Uterus (tissue), 4 donors: Measurements from ENCODE around the gene PNKD. TPM values are rescaled to one million over a fixed set of nuclear protein-coding genes. Genes with fewer than 3 reads are reported as not detected.

ENCODE experiments used
- DNase-seq, 2 donors: peaks; one replicate each; pipeline ENCODE4 v3.0.0-alpha.2; 2019 to 2020
- H3K27ac ChIP-seq, 2 donors: fragments of 200-600 bp; sonication (generic); 1 replicate in 1 of 2; 2 replicates in 1 of 2; pipeline ENCODE4 v1.5.1; 2016 to 2018
- H3K27me3 ChIP-seq, 2 donors: fragments of 200-600 bp; sonication (generic); one replicate each; pipeline ENCODE4 v1.5.1; 2018 to 2019; ENCODE audit warnings: control low read depth in 1 of 2
- H3K36me3 ChIP-seq, 2 donors: fragments of 200-600 bp; sonication (generic); one replicate each; pipeline ENCODE4 v1.5.1; 2019; ENCODE audit warnings: control low read depth in 1 of 2
- H3K4me1 ChIP-seq, 2 donors: fragments of 200-600 bp; sonication (generic); one replicate each; pipeline ENCODE4 v1.5.1; 2018 to 2019; ENCODE audit warnings: control low read depth in 1 of 2
- H3K4me3 ChIP-seq, 2 donors: fragments of 200-600 bp; sonication (generic); 1 replicate in 1 of 2; 2 replicates in 1 of 2; pipeline ENCODE4 v1.5.1; 2018 to 2019; ENCODE audit warnings: mild to moderate bottlenecking in 1 of 2
- H3K9me3 ChIP-seq, 2 donors: fragments of 200-600 bp; sonication (generic); one replicate each; pipeline ENCODE4 v1.5.1; 2019; ENCODE audit warnings: control low read depth in 1 of 2
- POLR2A ChIP-seq, 2 donors: fragments of 450-650 bp; IDR thresholded peaks; one replicate each; pipeline ENCODE4 v1.6.1; 2016; ENCODE audit warnings: antibody characterized with exemption in 2 of 2, mild to moderate bottlenecking in 1 of 2, moderate library complexity in 1 of 2
- intact Hi-C: fragments of 100-400 bp; cut with DNase I; formaldehyde crosslinking; loops from one replicate; pipeline ENCODE4 v1.15.1; 2023; ENCODE audit warnings: low total_unique reads
- total RNA-seq, 4 donors: library from RNA; depleted of rRNA in 3 of 4; stranded (reverse); fragments of >200 nt in 3 of 4; gene quantifications; one replicate each; pipeline versions ENCODE4 v1.1.0 to v1.2.4, GENCODE V29; 2014 to 2023
- TF ChIP-seq, protein P1 (sequence below), 4 experiments: fragments of 200-600 bp in 2 of 4; fragments of 450-650 bp in 2 of 4; sonication (generic) in 2 of 4; IDR thresholded peaks; one replicate each; pipeline ENCODE4 v1.5.1; 2016 to 2019; ENCODE audit warnings: antibody characterized with exemption in 4 of 4, mild to moderate bottlenecking in 2 of 4, moderate library complexity in 1 of 4
- donor health status: DM: yes; HTN: yes; CAD: no.

Gene PNKD
- total RNA-seq, 4 donors from 2014 or later, result 11.8 to 47.8 (median 31.7) TPM

DNA sequence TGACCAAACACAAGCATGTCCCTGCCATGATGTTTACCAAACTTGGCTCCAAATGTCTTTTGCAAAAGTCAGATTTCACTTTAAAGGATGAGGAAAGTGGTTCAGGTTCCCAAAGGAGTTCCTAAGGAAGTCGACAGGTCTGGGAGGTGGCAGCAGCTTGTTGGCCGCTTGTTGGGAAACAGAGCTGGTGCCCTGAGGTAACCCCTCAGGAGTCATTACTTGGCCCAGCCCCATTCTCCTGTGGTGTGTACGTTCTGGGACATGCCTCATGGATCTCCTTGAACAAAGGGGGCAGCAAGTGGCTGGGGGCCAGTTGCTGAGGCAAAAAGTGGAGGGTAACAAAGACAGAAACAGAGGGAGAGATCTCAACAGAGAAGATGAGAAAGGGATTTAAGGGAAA is 11.1 kb downstream of the PNKD start:
- H3K36me3 ChIP-seq, result no peaks in the 10 kb centered on the region
- DNase-seq, result no peak
- H3K4me3 ChIP-seq, result no peak overlapping the region
- no peaks in the 10 kb centered on the region for H3K9me3 ChIP-seq
- TF ChIP-seq, protein P1, sequence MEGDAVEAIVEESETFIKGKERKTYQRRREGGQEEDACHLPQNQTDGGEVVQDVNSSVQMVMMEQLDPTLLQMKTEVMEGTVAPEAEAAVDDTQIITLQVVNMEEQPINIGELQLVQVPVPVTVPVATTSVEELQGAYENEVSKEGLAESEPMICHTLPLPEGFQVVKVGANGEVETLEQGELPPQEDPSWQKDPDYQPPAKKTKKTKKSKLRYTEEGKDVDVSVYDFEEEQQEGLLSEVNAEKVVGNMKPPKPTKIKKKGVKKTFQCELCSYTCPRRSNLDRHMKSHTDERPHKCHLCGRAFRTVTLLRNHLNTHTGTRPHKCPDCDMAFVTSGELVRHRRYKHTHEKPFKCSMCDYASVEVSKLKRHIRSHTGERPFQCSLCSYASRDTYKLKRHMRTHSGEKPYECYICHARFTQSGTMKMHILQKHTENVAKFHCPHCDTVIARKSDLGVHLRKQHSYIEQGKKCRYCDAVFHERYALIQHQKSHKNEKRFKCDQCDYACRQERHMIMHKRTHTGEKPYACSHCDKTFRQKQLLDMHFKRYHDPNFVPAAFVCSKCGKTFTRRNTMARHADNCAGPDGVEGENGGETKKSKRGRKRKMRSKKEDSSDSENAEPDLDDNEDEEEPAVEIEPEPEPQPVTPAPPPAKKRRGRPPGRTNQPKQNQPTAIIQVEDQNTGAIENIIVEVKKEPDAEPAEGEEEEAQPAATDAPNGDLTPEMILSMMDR (IDR thresholded peaks at IDR 0.05), result no peak
- no peak for TF ChIP-seq POLR2A (IDR thresholded peaks at IDR 0.05)
- H3K4me1 ChIP-seq, result peaks cover 20 to 34% of the 10 kb centered on the region in 2 donors
- intact Hi-C loops, result no loop called here
- H3K27ac ChIP-seq, result peak overlapping the region; percentile 98 to 100
- H3K27me3 ChIP-seq, result no peaks in the 10 kb centered on the region

DNA sequence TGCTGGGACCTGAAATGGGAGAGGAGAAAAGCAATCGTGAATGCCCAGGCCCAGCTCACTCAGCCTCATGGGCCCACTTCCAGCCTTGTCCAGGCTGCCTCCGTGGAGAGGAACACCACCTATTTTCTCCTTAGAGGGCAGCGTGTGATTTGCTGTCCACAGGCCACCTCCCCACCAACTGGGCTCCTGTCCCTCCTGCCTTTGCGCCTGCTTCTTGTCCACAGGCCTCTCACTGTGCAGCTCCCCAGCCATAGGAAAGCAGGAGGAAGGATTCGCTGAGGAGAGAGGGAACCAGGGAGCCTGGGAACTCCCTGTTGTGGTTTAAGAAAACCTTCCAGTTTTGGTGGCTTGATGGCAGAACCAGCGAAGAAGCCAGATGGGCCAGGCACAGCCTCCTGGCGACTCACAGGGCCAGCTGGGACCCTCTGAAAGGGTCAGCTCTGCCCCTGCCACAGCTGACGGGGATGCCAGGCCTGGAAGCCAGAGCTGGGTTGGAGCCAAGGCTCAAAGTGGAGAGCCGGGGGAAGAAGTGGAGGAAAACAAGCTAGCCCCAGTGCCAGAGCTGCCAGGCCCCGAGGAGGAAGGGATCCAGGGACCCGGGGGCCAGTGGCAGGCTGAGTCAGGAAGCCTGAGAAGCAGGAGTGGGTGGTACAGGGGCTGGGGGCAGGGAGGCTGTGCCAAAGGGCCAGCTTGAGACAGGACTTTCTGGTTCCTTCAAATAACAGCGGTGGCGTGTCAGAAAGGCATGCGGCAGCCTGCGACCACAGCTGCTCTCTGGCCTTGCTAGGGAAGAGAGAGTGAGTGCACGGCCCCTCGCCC is 12.1 kb downstream of the PNKD start:
- no peak overlapping the region for H3K4me3 ChIP-seq
- no peaks in the 10 kb centered on the region for H3K27me3 ChIP-seq
- H3K4me1 ChIP-seq, result peaks cover 20 to 36% of the 10 kb centered on the region in 2 donors
- H3K9me3 ChIP-seq, result no peaks in the 10 kb centered on the region
- no peak for DNase-seq
- H3K36me3 ChIP-seq, result no peaks in the 10 kb centered on the region
- TF ChIP-seq, protein P1 (IDR thresholded peaks at IDR 0.05), result no peak
- TF ChIP-seq POLR2A (IDR thresholded peaks at IDR 0.05), result no peak
- H3K27ac ChIP-seq, result peak overlapping the region; percentile 98 to 100
- intact Hi-C loops, result no loop called here

DNA sequence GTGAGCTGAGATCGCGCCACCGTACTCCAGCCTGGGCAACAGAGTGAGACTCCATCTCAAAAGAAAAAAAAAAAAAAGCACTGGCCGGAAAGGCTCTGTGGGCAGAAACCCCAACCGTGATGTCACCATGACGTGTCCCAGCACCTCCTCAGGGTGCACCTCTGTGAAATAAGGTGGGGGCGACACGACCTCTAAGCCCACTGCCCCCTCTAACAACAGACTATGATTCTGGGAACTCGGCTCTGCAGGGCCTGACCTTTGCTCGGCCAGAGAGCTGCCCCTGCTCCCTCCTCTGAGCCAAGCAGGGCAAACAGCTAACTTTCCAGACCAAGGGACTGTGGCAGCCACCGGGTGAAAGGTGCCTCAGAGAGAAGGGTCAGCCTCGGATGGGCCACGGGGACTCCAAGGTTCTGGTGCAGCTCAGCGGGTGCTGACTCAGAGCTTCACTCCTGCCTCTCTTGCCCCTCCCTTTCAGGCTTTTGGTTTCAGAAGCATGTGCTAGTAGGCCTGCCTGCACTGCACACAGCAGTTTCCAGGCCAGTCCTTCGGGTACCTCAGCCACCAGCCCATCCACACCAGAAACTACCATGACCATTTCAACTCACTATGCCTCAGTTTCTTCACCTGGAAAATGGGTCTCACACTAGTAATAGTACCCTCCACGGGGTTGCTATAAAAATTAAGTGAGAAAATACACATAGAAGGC is 13.9 kb downstream of the PNKD start:
- H3K4me1 ChIP-seq, result peaks cover 20 to 43% of the 10 kb centered on the region in 2 donors

DNA sequence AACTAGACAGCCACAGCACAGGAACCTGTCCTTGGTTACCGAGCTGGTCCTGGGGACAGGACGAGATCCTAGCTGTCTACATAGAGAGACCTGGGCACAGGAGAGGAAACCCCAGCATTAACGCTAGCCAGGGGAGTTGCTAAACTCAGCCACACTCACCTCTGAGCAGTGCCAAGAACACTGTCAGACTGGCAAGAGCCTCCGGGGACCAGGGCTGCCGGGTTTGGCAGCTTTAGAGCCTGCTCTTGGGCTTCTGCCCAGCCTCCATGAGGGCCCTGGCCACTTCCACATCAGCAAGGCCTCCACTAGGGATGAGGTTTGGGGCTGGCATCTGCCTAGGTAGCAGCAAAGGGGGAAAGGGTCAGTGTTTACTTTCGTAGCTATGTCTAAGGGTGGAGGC is 15.3 kb downstream of the PNKD start:
- Histone ChIP-seq H3K27me3 (no peaks in the 10 kb centered on the region), H3K36me3 (no peaks in the 10 kb centered on the region), H3K9me3 (no peaks in the 10 kb centered on the region), H3K4me1 (peaks cover 20 to 54% of the 10 kb centered on the region in 2 donors), H3K27ac (peak overlapping the region; percentile 98 to 100), H3K4me3 (peak overlapping the region in 1 of 2 donors; percentile 41)
- intact Hi-C loops, result no loop called here
- DNase-seq, result peak in 1 of 2 donors; percentile 50
- no peak for TF ChIP-seq POLR2A (IDR thresholded peaks at IDR 0.05)
- TF ChIP-seq, protein P1 (IDR thresholded peaks at IDR 0.05), result no peak

More for the DNA sequence above, 13.9 kb downstream of the PNKD start:
- TF ChIP-seq, protein P1 (IDR thresholded peaks at IDR 0.05), result no peak
- TF ChIP-seq POLR2A (IDR thresholded peaks at IDR 0.05), result no peak
- Histone ChIP-seq H3K27me3 (no peaks in the 10 kb centered on the region), H3K9me3 (no peaks in the 10 kb centered on the region), H3K4me3 (no peak overlapping the region), H3K36me3 (no peaks in the 10 kb centered on the region), H3K27ac (peak overlapping the region; percentile 98 to 100)
- peak in 1 of 2 donors; percentile 48 for DNase-seq
- intact Hi-C loops, result no loop called here
